Fibroblast of peridontal ligament (primary cell): ENCODE results near the gene RDH5.

Experiments used
- DNase-seq: peaks from one replicate; pipeline ENCODE4 v3.0.0-alpha.2; 2010; ENCODE audit errors: extremely low read depth

Gene RDH5

GRCh38 chr12:55720071-55720564 lies at the start of gene RDH5:
TSS of gene RDH5 (plus strand) at chr12:55720393. CDS start at chr12:55721185, 792 bp downstream.
- peak; percentile 94 for DNase-seq

- DNase-seq, result no peak
Measured at GRCh38 chr12:55671746-55672145, 48.4 kb upstream of the RDH5 start.

GRCh38 chr12:55673638-55674037 lies 46.6 kb upstream of the RDH5 start:
- no peak for DNase-seq

- no peak for DNase-seq
Measured at GRCh38 chr12:55675666-55676065, 44.5 kb upstream of the RDH5 start.

- DNase-seq, result no peak
Measured at GRCh38 chr12:55676707-55677106, 43.5 kb upstream of the RDH5 start.

- no peak for DNase-seq
Measured at GRCh38 chr12:55679691-55680090, 40.5 kb upstream of the RDH5 start.

GRCh38 chr12:55681142-55682077 lies 38.8 kb upstream of the RDH5 start:
- peak; percentile 60 for DNase-seq

- DNase-seq, result no peak
Measured at GRCh38 chr12:55682087-55682796, 38.0 kb upstream of the RDH5 start.

- no peak for DNase-seq
Measured at GRCh38 chr12:55683676-55684075, 36.5 kb upstream of the RDH5 start.

- no peak for DNase-seq
Measured at GRCh38 chr12:55684761-55685370, 35.3 kb upstream of the RDH5 start.

GRCh38 chr12:55685671-55686070 lies 34.5 kb upstream of the RDH5 start:
- no peak for DNase-seq

- no peak for DNase-seq
Measured at GRCh38 chr12:55686366-55687010, 33.7 kb upstream of the RDH5 start.

GRCh38 chr12:55687746-55688145 lies 32.4 kb upstream of the RDH5 start:
- DNase-seq, result no peak

- no peak for DNase-seq
Measured at GRCh38 chr12:55688716-55689655, 31.2 kb upstream of the RDH5 start.

- no peak for DNase-seq
Measured at GRCh38 chr12:55692631-55693322, 27.4 kb upstream of the RDH5 start.

GRCh38 chr12:55693323-55694187 lies 26.6 kb upstream of the RDH5 start:
- DNase-seq, result no peak

- no peak for DNase-seq
Measured at GRCh38 chr12:55694188-55694515, 26.0 kb upstream of the RDH5 start.

GRCh38 chr12:55694651-55695050 lies 25.5 kb upstream of the RDH5 start:
- DNase-seq, result no peak

GRCh38 chr12:55695349-55695748 lies 24.8 kb upstream of the RDH5 start:
- DNase-seq, result no peak
